HG02798 (cell line): ENCODE data around the gene TAPBP.

Source experiments
- ATAC-seq: cut with Tn5 transposase; IDR thresholded peaks from one replicate; pipeline ENCODE4 v1.9.1; 2021; ENCODE audit warnings: mild to moderate bottlenecking; ENCODE audit not compliant: unreplicated experiment, poor library complexity

Gene TAPBP

DNA sequence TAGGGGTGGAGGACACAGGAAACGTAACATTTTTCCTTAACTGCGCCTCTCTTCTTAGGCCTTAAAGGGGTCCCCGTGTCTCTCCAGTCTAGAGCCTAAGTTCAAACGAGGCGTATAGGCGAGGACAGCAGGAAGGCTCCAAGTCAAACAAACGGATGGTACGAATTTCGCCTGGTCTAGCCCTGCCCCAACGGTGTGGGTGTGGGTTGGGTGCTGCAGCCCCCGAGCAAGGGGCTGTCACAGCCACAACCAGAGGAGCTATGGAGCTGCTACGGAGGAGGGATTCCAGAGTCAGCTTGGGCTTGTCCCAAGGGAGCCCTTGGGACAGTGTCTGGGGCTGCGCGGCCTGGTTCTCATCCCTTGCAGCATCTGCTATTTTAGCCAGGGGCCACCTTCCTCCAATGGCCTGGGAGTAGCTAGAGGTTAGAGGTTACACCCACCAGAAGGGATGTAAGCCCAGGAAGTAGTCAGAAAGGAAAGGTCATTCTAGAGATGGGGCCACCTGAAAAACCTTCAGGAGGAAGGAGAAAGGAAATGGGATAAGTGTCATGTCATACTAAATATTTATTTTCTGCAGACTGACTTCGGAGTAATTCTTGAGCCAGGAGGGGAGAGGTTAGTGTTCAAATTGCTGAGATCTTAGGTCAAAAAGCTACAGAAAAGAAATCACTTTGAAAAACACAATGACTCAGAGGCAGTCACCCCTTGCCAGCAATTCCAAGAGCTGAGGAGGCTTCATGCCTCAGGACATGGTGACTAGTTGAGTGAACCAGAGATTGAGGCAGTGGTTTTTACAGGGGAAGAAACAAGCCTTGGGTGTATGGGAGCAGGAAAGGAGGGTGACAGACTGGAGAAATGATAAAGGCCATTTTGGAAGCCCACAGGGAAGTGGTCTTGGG, 63.9 kb downstream of the TAPBP start:
- no peak for ATAC-seq
